ENCODE data around the gene LEP. TPM values are rescaled to one million over a fixed set of nuclear protein-coding genes. Genes with fewer than 3 reads are reported as not detected.

Gene LEP
- total RNA-seq, 1 donor from 2014 or later: not detected

- no peak overlapping the region for H3K4me3 Mint-ChIP-seq (ENCODE audit: low read depth)
- H3K27ac Mint-ChIP-seq: no peak overlapping the region
- H3K9me3 Mint-ChIP-seq (ENCODE audit: low read depth): no peaks in the 10 kb centered on the region
- no peak for DNase-seq (ENCODE audit: low spot score, unreplicated experiment)
- H3K4me1 Mint-ChIP-seq (ENCODE audit: low read depth): peaks cover 8% of the 10 kb centered on the region
- TF ChIP-seq CTCF (IDR thresholded peaks at IDR 0.05; ENCODE audit: unreplicated experiment): no peak
- H3K36me3 Mint-ChIP-seq (ENCODE audit: insufficient read depth): no peaks in the 10 kb centered on the region
- H3K27me3 Mint-ChIP-seq: peaks cover 70% of the 10 kb centered on the region
Measured at GRCh38 chr7:128203710-128204214, 37.3 kb upstream of the LEP start.

GRCh38 chr7:128204455-128204854 is 36.6 kb upstream of the LEP start:
- Mint-ChIP-seq H3K27me3 (peaks cover 64% of the 10 kb centered on the region), H3K4me1 (ENCODE audit: low read depth) (peaks cover 8% of the 10 kb centered on the region), H3K36me3 (ENCODE audit: insufficient read depth) (no peaks in the 10 kb centered on the region), H3K27ac (no peak overlapping the region), H3K9me3 (ENCODE audit: low read depth) (no peaks in the 10 kb centered on the region), H3K4me3 (ENCODE audit: low read depth) (no peak overlapping the region)
- no peak for TF ChIP-seq CTCF (IDR thresholded peaks at IDR 0.05; ENCODE audit: unreplicated experiment)
- no peak for DNase-seq (ENCODE audit: low spot score, unreplicated experiment)

- Mint-ChIP-seq H3K27ac (no peak overlapping the region), H3K27me3 (peaks cover 64% of the 10 kb centered on the region), H3K36me3 (ENCODE audit: insufficient read depth) (no peaks in the 10 kb centered on the region), H3K9me3 (ENCODE audit: low read depth) (no peaks in the 10 kb centered on the region), H3K4me3 (ENCODE audit: low read depth) (no peak overlapping the region), H3K4me1 (ENCODE audit: low read depth) (peaks cover 8% of the 10 kb centered on the region)
- no peak for TF ChIP-seq CTCF (IDR thresholded peaks at IDR 0.05; ENCODE audit: unreplicated experiment)
- DNase-seq (ENCODE audit: low spot score, unreplicated experiment): no peak
Measured at GRCh38 chr7:128205068-128205467, 36.0 kb upstream of the LEP start.

GRCh38 chr7:128206017-128206746 is 34.9 kb upstream of the LEP start:
- Mint-ChIP-seq H3K36me3 (ENCODE audit: insufficient read depth) (no peaks in the 10 kb centered on the region), H3K4me1 (ENCODE audit: low read depth) (peaks cover 8% of the 10 kb centered on the region)
- no peak for DNase-seq (ENCODE audit: low spot score, unreplicated experiment)

More at GRCh38 chr7:128206017-128206746, 34.9 kb upstream of the LEP start:
- TF ChIP-seq CTCF (IDR thresholded peaks at IDR 0.05; ENCODE audit: unreplicated experiment): no peak
- Mint-ChIP-seq H3K9me3 (ENCODE audit: low read depth) (no peaks in the 10 kb centered on the region), H3K4me3 (ENCODE audit: low read depth) (no peak overlapping the region), H3K27ac (no peak overlapping the region), H3K27me3 (peaks cover 61% of the 10 kb centered on the region)
